HepG2 (cell line): Measurements from ENCODE around the gene GNG12. TPM values are rescaled to one million over a fixed set of nuclear protein-coding genes. Genes with fewer than 3 reads are reported as not detected.

Experiments
- ATAC-seq: fragments of 200-7000 bp; cut with Tn5 transposase; 3 replicates; pipeline ENCODE4 v1.9.1; 2020; ENCODE audit warnings: mild to moderate bottlenecking, moderate library complexity
- BruUV-seq: library from RNA; stranded (reverse); fragments of 400-500 nt; replicated peaks from 2 replicates; lab custom pipeline; 2021; lab: Mats Ljungman, UMichigan
- CTCF ChIA-PET: fragments of 300-600 bp; formaldehyde crosslinking; extraction: SDS; loops from one replicate; lab custom pipeline; 2021; ENCODE audit warnings: low total read pairs, inconsistent platforms, low intra/inter-chr PET ratio; lab: Yijun Ruan, JAX
- POLR2A ChIA-PET: fragments of 350-600 bp; sonication (Branson Sonifier 250); formaldehyde crosslinking; loops from one replicate; lab custom pipeline; 2020; ENCODE audit warnings: antibody characterized with exemption, inconsistent platforms; lab: Yijun Ruan, JAX
- DNase-seq: peaks from one replicate; pipeline ENCODE4 v3.0.0-alpha.2; 2015; ENCODE audit warnings: low spot score
- FAIRE-seq: peaks from 3 replicates; lab custom pipeline; 2011; peaks lifted over from hg19 to GRCh38; lab: Jason Lieb, UNC
- H2AFZ ChIP-seq: one replicate; pipeline ENCODE4 v1.6.1; 2011; ENCODE audit warnings: low read length, inconsistent platforms
- H3K27ac ChIP-seq: fragments of 300-600 bp; 3 replicates; pipeline ENCODE4 v1.8.0; 2011; ENCODE audit warnings: mixed run types, mild to moderate bottlenecking, mixed read lengths, low read length, inconsistent platforms; ENCODE audit not compliant: insufficient read depth; ENCODE audit errors: extremely low read length
- H3K27me3 ChIP-seq, 2 experiments: fragments of 200-600 bp in 1 of 2; 2 replicates in 1 of 2; 3 replicates in 1 of 2; pipeline versions ENCODE4 v1.6.0 to v1.8.0; 2011; ENCODE audit warnings: low read length in 2 of 2, mild to moderate bottlenecking in 2 of 2, moderate library complexity in 2 of 2, inconsistent platforms in 1 of 2; ENCODE audit not compliant: insufficient read depth in 2 of 2, control insufficient read depth in 1 of 2
- H3K36me3 ChIP-seq, 2 experiments: fragments of 200-600 bp in 1 of 2; replicated peaks in 1 of 2; 2 replicates in 1 of 2; 3 replicates in 1 of 2; pipeline versions ENCODE4 v1.5.1 to v1.8.0; 2011; ENCODE audit warnings: low read length in 2 of 2, inconsistent platforms in 1 of 2; ENCODE audit not compliant: insufficient read depth in 2 of 2, control insufficient read depth in 1 of 2
- H3K4me1 ChIP-seq: 2 replicates; pipeline ENCODE4 v1.5.1; 2012; ENCODE audit warnings: low read length, inconsistent platforms; ENCODE audit not compliant: insufficient read depth
- H3K4me2 ChIP-seq: 2 replicates; pipeline ENCODE4 v1.6.0; 2011; ENCODE audit warnings: low read depth, low read length, inconsistent platforms
- H3K4me3 ChIP-seq, 3 experiments: fragments of 200-600 bp in 1 of 3; sonication (generic), shearing (Covaris generic) in 1 of 3; replicated peaks in 1 of 3; 2 replicates each; pipeline ENCODE4 v1.5.1; 2011 to 2016; ENCODE audit warnings: low read length in 3 of 3, inconsistent platforms in 2 of 3, low read depth in 2 of 3, mild to moderate bottlenecking in 2 of 3, control low read depth in 1 of 3, mixed read lengths in 1 of 3; ENCODE audit not compliant: insufficient read depth in 1 of 3
- H3K79me2 ChIP-seq: one replicate; pipeline ENCODE4 v1.6.1; 2011; ENCODE audit warnings: low read length, inconsistent platforms; ENCODE audit not compliant: insufficient read depth
- H3K9ac ChIP-seq: 2 replicates; pipeline ENCODE4 v1.6.0; 2011; ENCODE audit warnings: mild to moderate bottlenecking, low read depth, low read length, inconsistent platforms; ENCODE audit not compliant: insufficient read depth
- H3K9me3 ChIP-seq: 2 replicates; pipeline ENCODE4 v1.5.1; 2012; ENCODE audit warnings: mild to moderate bottlenecking, low read length
- H4K20me1 ChIP-seq: 2 replicates; pipeline ENCODE4 v1.6.0; 2011; ENCODE audit warnings: inconsistent platforms, mild to moderate bottlenecking, low read length, moderate library complexity; ENCODE audit not compliant: insufficient read depth
- DMAP1 ChIP-seq: IDR thresholded peaks from 2 replicates; pipeline ENCODE4 v1.6.1; 2016
- FOXA1 ChIP-seq, 2 experiments: fragments of 450-650 bp in 1 of 2; sonication (generic) in 1 of 2; formaldehyde crosslinking in 1 of 2; IDR thresholded peaks; 2 replicates each; pipeline versions ENCODE4 v1.4.0 to v1.6.1; 2016 to 2020; ENCODE audit warnings: missing genetic modification reagents in 1 of 2
- GABPA ChIP-seq, 2 experiments: IDR thresholded peaks; 2 replicates each; pipeline ENCODE4 v1.6.1; 2011 to 2016; ENCODE audit warnings: low read depth in 2 of 2, low read length in 1 of 2, missing biosample characterization in 1 of 2, missing genetic modification characterization in 1 of 2
- MTF2 ChIP-seq: sonication (generic); formaldehyde crosslinking; IDR thresholded peaks from 2 replicates; pipeline ENCODE4 v1.5.0; 2020; ENCODE audit warnings: missing genetic modification reagents, borderline replicate concordance
- TGIF2 ChIP-seq: IDR thresholded peaks from 2 replicates; pipeline ENCODE4 v1.6.1; 2016; ENCODE audit warnings: control low read depth, missing compliant biosample characterization
- TMF1 ChIP-seq: sonication (generic); formaldehyde crosslinking; IDR thresholded peaks from 2 replicates; pipeline ENCODE4 v1.8.1; 2022; ENCODE audit warnings: low read depth, missing genetic modification reagents
- TP53 ChIP-seq: sonication (generic); formaldehyde crosslinking; conservative IDR thresholded peaks from 2 replicates; pipeline ENCODE4 v1.4.0; 2020; ENCODE audit warnings: missing genetic modification reagents
- YEATS2 ChIP-seq: sonication (generic); formaldehyde crosslinking; IDR thresholded peaks from 2 replicates; pipeline ENCODE4 v1.4.0; 2020; ENCODE audit warnings: missing genetic modification reagents, borderline replicate concordance
- YEATS4 ChIP-seq: sonication (generic); formaldehyde crosslinking; IDR thresholded peaks from 2 replicates; pipeline ENCODE4 v1.4.0; 2020; ENCODE audit warnings: missing genetic modification reagents, borderline replicate concordance
- ZBTB1 ChIP-seq: sonication (generic); formaldehyde crosslinking; IDR thresholded peaks from 2 replicates; pipeline ENCODE4 v1.4.0; 2020; ENCODE audit warnings: missing genetic modification reagents, borderline replicate concordance
- ZFP82 ChIP-seq: sonication (generic); formaldehyde crosslinking; IDR thresholded peaks from 2 replicates; pipeline ENCODE4 v1.5.1; 2020; ENCODE audit warnings: mild to moderate bottlenecking, missing genetic modification reagents, borderline replicate concordance
- ZNF138 ChIP-seq: sonication (generic); formaldehyde crosslinking; IDR thresholded peaks from 2 replicates; pipeline ENCODE4 v1.5.0; 2020; ENCODE audit warnings: mild to moderate bottlenecking, low read depth, missing genetic modification reagents
- ZNF589 ChIP-seq: sonication (generic); formaldehyde crosslinking; conservative IDR thresholded peaks from 2 replicates; pipeline ENCODE4 v1.8.0; 2022; ENCODE audit warnings: mild to moderate bottlenecking, moderate library complexity, missing genetic modification reagents
- ZNF672 ChIP-seq: sonication (generic); formaldehyde crosslinking; IDR thresholded peaks from 2 replicates; pipeline ENCODE4 v1.8.1; 2022; ENCODE audit warnings: missing genetic modification reagents
- ZNF775 ChIP-seq: sonication (generic); formaldehyde crosslinking; IDR thresholded peaks from 2 replicates; pipeline ENCODE4 v1.4.0; 2020; ENCODE audit warnings: missing genetic modification reagents, mild to moderate bottlenecking, moderate library complexity, borderline replicate concordance
- ZSCAN9 ChIP-seq: IDR thresholded peaks from 2 replicates; pipeline ENCODE4 v1.6.1; 2016; ENCODE audit warnings: borderline replicate concordance
- WGBS: methylation state at CpG from one replicate; pipeline ENCODE4 v1.1.6; 2017; ENCODE audit warnings: low lambda C conversion rate; 5-methylcytosine and 5-hydroxymethylcytosine counted together
- in situ Hi-C: cut with HindIII; loops from 2 replicates; pipeline ENCODE4 v1.10.0; 2017; ENCODE audit warnings: low pct_unique_long_range_greater_than_20kb; ENCODE audit not compliant: extremely low pct_ligation_motif_present
- intact Hi-C: fragments of 100-400 bp; cut with micrococcal nuclease; formaldehyde crosslinking; loops from one replicate; pipeline ENCODE4 v1.10.0; 2022; ENCODE audit not compliant: unreplicated experiment
- polyA plus RNA-seq, 8 experiments: library from polyadenylated mRNA; depleted of rRNA in 3 of 8; stranded (reverse) in 7 of 8; unstranded in 1 of 8; fragments of >200 nt; fragmentation: Illumina TruSeq in 4 of 8; extraction: Trizol in 4 of 8; gene quantifications; 2 replicates each; pipeline versions ENCODE4 v1.2.1 to v1.2.3, GENCODE V29; 2011 to 2016; ENCODE audit warnings: low read depth in 4 of 8, missing spikeins in 1 of 8, mixed read lengths in 1 of 8; ENCODE audit not compliant: insufficient read depth in 1 of 8
- total RNA-seq, 5 experiments: library from RNA; depleted of rRNA; stranded (reverse); fragments of >200 nt; fragmentation: Illumina TruSeq; extraction: Trizol; gene quantifications; 2 replicates each; pipeline ENCODE4 v1.2.3, GENCODE V29; 2016; ENCODE audit warnings: low read depth in 1 of 5
- TF ChIP-seq, protein P1 (sequence below): sonication (generic); formaldehyde crosslinking; IDR thresholded peaks from 2 replicates; pipeline ENCODE4 v1.9.0; 2022; ENCODE audit warnings: missing genetic modification reagents, mild to moderate bottlenecking, borderline replicate concordance
- TF ChIP-seq, protein P2 (sequence below): sonication (generic); formaldehyde crosslinking; IDR thresholded peaks from 2 replicates; pipeline ENCODE4 v1.5.0; 2020; ENCODE audit warnings: mild to moderate bottlenecking, missing genetic modification reagents

GNG12 gene
- total and polyA plus RNA-seq, 2 of the 13 experiments (the other 11 are each of a cell fraction or from before 2014, with no cell fraction given), result 0.11 TPM

- no peak for TF ChIP-seq MTF2
- TF ChIP-seq GABPA (IDR thresholded peaks at IDR 0.05; ENCODE audit: low read depth, low read length), result no peak
- TF ChIP-seq GABPA (CRISPR knock-in tag; IDR thresholded peaks at IDR 0.05; ENCODE audit: low read depth), result no peak
- TF ChIP-seq ZNF672 (CRISPR knock-in tag), result no peak
- TF ChIP-seq TGIF2 (CRISPR knock-in tag), result no peak
- TF ChIP-seq DMAP1 (CRISPR knock-in tag), result no peak
- TF ChIP-seq YEATS4 (CRISPR knock-in tag), result no peak
- TF ChIP-seq ZNF589 (CRISPR knock-in tag), result no peak
- no peak for TF ChIP-seq ZSCAN9 (CRISPR knock-in tag)
- TF ChIP-seq, protein P1, sequence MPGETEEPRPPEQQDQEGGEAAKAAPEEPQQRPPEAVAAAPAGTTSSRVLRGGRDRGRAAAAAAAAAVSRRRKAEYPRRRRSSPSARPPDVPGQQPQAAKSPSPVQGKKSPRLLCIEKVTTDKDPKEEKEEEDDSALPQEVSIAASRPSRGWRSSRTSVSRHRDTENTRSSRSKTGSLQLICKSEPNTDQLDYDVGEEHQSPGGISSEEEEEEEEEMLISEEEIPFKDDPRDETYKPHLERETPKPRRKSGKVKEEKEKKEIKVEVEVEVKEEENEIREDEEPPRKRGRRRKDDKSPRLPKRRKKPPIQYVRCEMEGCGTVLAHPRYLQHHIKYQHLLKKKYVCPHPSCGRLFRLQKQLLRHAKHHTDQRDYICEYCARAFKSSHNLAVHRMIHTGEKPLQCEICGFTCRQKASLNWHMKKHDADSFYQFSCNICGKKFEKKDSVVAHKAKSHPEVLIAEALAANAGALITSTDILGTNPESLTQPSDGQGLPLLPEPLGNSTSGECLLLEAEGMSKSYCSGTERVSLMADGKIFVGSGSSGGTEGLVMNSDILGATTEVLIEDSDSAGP (CRISPR knock-in tag), result no peak
- TF ChIP-seq ZBTB1, result no peak
- TF ChIP-seq YEATS2 (CRISPR knock-in tag), result no peak
- no peak for TF ChIP-seq ZFP82 (CRISPR knock-in tag)
- no peak for TF ChIP-seq ZNF775
- no peak for TF ChIP-seq FOXA1 (IDR thresholded peaks at IDR 0.05)
- no peak for TF ChIP-seq FOXA1 (CRISPR knock-in tag; IDR thresholded peaks at IDR 0.05)
- no peak for TF ChIP-seq ZNF138
- TF ChIP-seq TMF1 (CRISPR knock-in tag), result no peak
- TF ChIP-seq, protein P2, sequence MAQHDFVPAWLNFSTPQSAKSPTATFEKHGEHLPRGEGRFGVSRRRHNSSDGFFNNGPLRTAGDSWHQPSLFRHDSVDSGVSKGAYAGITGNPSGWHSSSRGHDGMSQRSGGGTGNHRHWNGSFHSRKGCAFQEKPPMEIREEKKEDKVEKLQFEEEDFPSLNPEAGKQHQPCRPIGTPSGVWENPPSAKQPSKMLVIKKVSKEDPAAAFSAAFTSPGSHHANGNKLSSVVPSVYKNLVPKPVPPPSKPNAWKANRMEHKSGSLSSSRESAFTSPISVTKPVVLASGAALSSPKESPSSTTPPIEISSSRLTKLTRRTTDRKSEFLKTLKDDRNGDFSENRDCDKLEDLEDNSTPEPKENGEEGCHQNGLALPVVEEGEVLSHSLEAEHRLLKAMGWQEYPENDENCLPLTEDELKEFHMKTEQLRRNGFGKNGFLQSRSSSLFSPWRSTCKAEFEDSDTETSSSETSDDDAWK (CRISPR knock-in tag), result no peak
- TF ChIP-seq TP53 (CRISPR knock-in tag), result no peak
- H3K4me1 ChIP-seq, result peaks cover 12% of the 10 kb centered on the region
- H3K9me3 ChIP-seq, result no peaks in the 10 kb centered on the region
- no peaks in the 10 kb centered on the region for H3K79me2 ChIP-seq
- H3K27ac ChIP-seq, result no peak overlapping the region
- DNase-seq (no peak), ATAC-seq (no peak), FAIRE-seq (no peak)
- H3K9ac ChIP-seq, result no peak overlapping the region
- WGBS, result 26% methylated on average over 5 of the region's 5 CpGs
- BruUV-seq, result no TSS peak
- no peak overlapping the region for H2AFZ ChIP-seq
- H4K20me1 ChIP-seq, result no peaks in the 10 kb centered on the region
- no peak overlapping the region for H3K4me3 ChIP-seq
- H3K27me3 ChIP-seq, result peaks cover 5 to 45% of the 10 kb centered on the region in 2 experiments
- in situ Hi-C loops (no loop called here), intact Hi-C loops (no loop called here)
- H3K36me3 ChIP-seq, result no peaks in the 10 kb centered on the region
- ChIA-PET POLR2A (no interaction called here), CTCF (no interaction called here)
- H3K4me2 ChIP-seq, result no peak overlapping the region
Observed at GRCh38 chr1:67830226-67830625, 3.0 kb downstream of the GNG12 start.
